Fibroblast of peridontal ligament (primary cell): ENCODE measurements around the gene FOSL2.

Experiments
- DNase-seq: peaks from one replicate; pipeline ENCODE4 v3.0.0-alpha.2; 2010; ENCODE audit errors: extremely low read depth

The FOSL2 gene

GRCh38 chr2:28395334-28396061 is 2.8 kb downstream of the FOSL2 start:
- DNase-seq = peak; percentile 85

- DNase-seq = no peak
These were observed 4.4 kb downstream of the FOSL2 start for GRCh38 chr2:28397043-28397381.

GRCh38 chr2:28398101-28398834 is 5.6 kb downstream of the FOSL2 start:
- DNase-seq = peak; percentile 70

GRCh38 chr2:28399289-28399688 is 6.6 kb downstream of the FOSL2 start:
- no peak for DNase-seq

GRCh38 chr2:28399956-28400355 is 7.3 kb downstream of the FOSL2 start:
- DNase-seq = no peak

- no peak for DNase-seq
These were observed 7.8 kb downstream of the FOSL2 start for GRCh38 chr2:28400419-28400818.

GRCh38 chr2:28400921-28401320 is 8.3 kb downstream of the FOSL2 start:
- no peak for DNase-seq

- no peak for DNase-seq
These were observed 8.8 kb downstream of the FOSL2 start for GRCh38 chr2:28401411-28401810.

GRCh38 chr2:28401948-28402550 is 9.4 kb downstream of the FOSL2 start:
- DNase-seq = no peak

GRCh38 chr2:28403370-28403956 is 10.8 kb downstream of the FOSL2 start:
- DNase-seq = no peak

- DNase-seq = no peak
These were observed 11.4 kb downstream of the FOSL2 start for GRCh38 chr2:28404086-28404485.

GRCh38 chr2:28405537-28405936 is 12.9 kb downstream of the FOSL2 start:
- DNase-seq = no peak

- no peak for DNase-seq
These were observed 13.8 kb downstream of the FOSL2 start for GRCh38 chr2:28406276-28407096.

- no peak for DNase-seq
These were observed 14.7 kb downstream of the FOSL2 start for GRCh38 chr2:28407131-28407975.

- no peak for DNase-seq
These were observed 15.5 kb downstream of the FOSL2 start for GRCh38 chr2:28407976-28408690.

- DNase-seq = no peak
These were observed 16.3 kb downstream of the FOSL2 start for GRCh38 chr2:28408764-28409599.

- DNase-seq = no peak
These were observed 18.6 kb downstream of the FOSL2 start for GRCh38 chr2:28411166-28411755.

- DNase-seq = no peak
These were observed 19.4 kb downstream of the FOSL2 start for GRCh38 chr2:28411956-28412609.
